HepG2 (cell line): ENCODE results near the gene ZBTB44. TPM values are rescaled to one million over a fixed set of nuclear protein-coding genes. Genes with fewer than 3 reads are reported as not detected.

Source experiments
- ATAC-seq: fragments of 200-7000 bp; cut with Tn5 transposase; 3 replicates; pipeline ENCODE4 v1.9.1; 2020; ENCODE audit warnings: mild to moderate bottlenecking, moderate library complexity
- BruUV-seq: library from RNA; stranded (reverse); fragments of 400-500 nt; replicated peaks from 2 replicates; lab custom pipeline; 2021; lab: Mats Ljungman, UMichigan
- CTCF ChIA-PET: fragments of 300-600 bp; formaldehyde crosslinking; extraction: SDS; loops from one replicate; lab custom pipeline; 2021; ENCODE audit warnings: low total read pairs, inconsistent platforms, low intra/inter-chr PET ratio; lab: Yijun Ruan, JAX
- POLR2A ChIA-PET: fragments of 350-600 bp; sonication (Branson Sonifier 250); formaldehyde crosslinking; loops from one replicate; lab custom pipeline; 2020; ENCODE audit warnings: antibody characterized with exemption, inconsistent platforms; lab: Yijun Ruan, JAX
- DNase-seq: peaks from one replicate; pipeline ENCODE4 v3.0.0-alpha.2; 2015; ENCODE audit warnings: low spot score
- FAIRE-seq: peaks from 3 replicates; lab custom pipeline; 2011; peaks lifted over from hg19 to GRCh38; lab: Jason Lieb, UNC
- H2AFZ ChIP-seq: one replicate; pipeline ENCODE4 v1.6.1; 2011; ENCODE audit warnings: low read length, inconsistent platforms
- H3K27ac ChIP-seq: fragments of 300-600 bp; 3 replicates; pipeline ENCODE4 v1.8.0; 2011; ENCODE audit warnings: mixed run types, mild to moderate bottlenecking, mixed read lengths, low read length, inconsistent platforms; ENCODE audit not compliant: insufficient read depth; ENCODE audit errors: extremely low read length
- H3K27me3 ChIP-seq, 2 experiments: fragments of 200-600 bp in 1 of 2; 2 replicates in 1 of 2; 3 replicates in 1 of 2; pipeline versions ENCODE4 v1.6.0 to v1.8.0; 2011; ENCODE audit warnings: low read length in 2 of 2, mild to moderate bottlenecking in 2 of 2, moderate library complexity in 2 of 2, inconsistent platforms in 1 of 2; ENCODE audit not compliant: insufficient read depth in 2 of 2, control insufficient read depth in 1 of 2
- H3K36me3 ChIP-seq, 2 experiments: fragments of 200-600 bp in 1 of 2; replicated peaks in 1 of 2; 2 replicates in 1 of 2; 3 replicates in 1 of 2; pipeline versions ENCODE4 v1.5.1 to v1.8.0; 2011; ENCODE audit warnings: low read length in 2 of 2, inconsistent platforms in 1 of 2; ENCODE audit not compliant: insufficient read depth in 2 of 2, control insufficient read depth in 1 of 2
- H3K4me1 ChIP-seq: 2 replicates; pipeline ENCODE4 v1.5.1; 2012; ENCODE audit warnings: low read length, inconsistent platforms; ENCODE audit not compliant: insufficient read depth
- H3K4me2 ChIP-seq: 2 replicates; pipeline ENCODE4 v1.6.0; 2011; ENCODE audit warnings: low read depth, low read length, inconsistent platforms
- H3K4me3 ChIP-seq, 3 experiments: fragments of 200-600 bp in 1 of 3; sonication (generic), shearing (Covaris generic) in 1 of 3; replicated peaks in 1 of 3; 2 replicates each; pipeline ENCODE4 v1.5.1; 2011 to 2016; ENCODE audit warnings: low read length in 3 of 3, inconsistent platforms in 2 of 3, low read depth in 2 of 3, mild to moderate bottlenecking in 2 of 3, control low read depth in 1 of 3, mixed read lengths in 1 of 3; ENCODE audit not compliant: insufficient read depth in 1 of 3
- H3K79me2 ChIP-seq: one replicate; pipeline ENCODE4 v1.6.1; 2011; ENCODE audit warnings: low read length, inconsistent platforms; ENCODE audit not compliant: insufficient read depth
- H3K9ac ChIP-seq: 2 replicates; pipeline ENCODE4 v1.6.0; 2011; ENCODE audit warnings: mild to moderate bottlenecking, low read depth, low read length, inconsistent platforms; ENCODE audit not compliant: insufficient read depth
- H3K9me3 ChIP-seq: 2 replicates; pipeline ENCODE4 v1.5.1; 2012; ENCODE audit warnings: mild to moderate bottlenecking, low read length
- H4K20me1 ChIP-seq: 2 replicates; pipeline ENCODE4 v1.6.0; 2011; ENCODE audit warnings: inconsistent platforms, mild to moderate bottlenecking, low read length, moderate library complexity; ENCODE audit not compliant: insufficient read depth
- DMAP1 ChIP-seq: IDR thresholded peaks from 2 replicates; pipeline ENCODE4 v1.6.1; 2016
- KDM5B ChIP-seq: sonication (generic); formaldehyde crosslinking; IDR thresholded peaks from 2 replicates; pipeline ENCODE4 v1.4.0; 2020; ENCODE audit warnings: missing genetic modification reagents, mild to moderate bottlenecking, borderline replicate concordance
- TEF ChIP-seq: sonication (generic); formaldehyde crosslinking; IDR thresholded peaks from 2 replicates; pipeline ENCODE4 v1.5.0; 2020; ENCODE audit warnings: missing genetic modification reagents
- ZBTB8A ChIP-seq: sonication (generic); formaldehyde crosslinking; IDR thresholded peaks from 2 replicates; pipeline ENCODE4 v1.4.0; 2020; ENCODE audit warnings: mild to moderate bottlenecking, low read depth, missing genetic modification reagents, borderline replicate concordance
- ZNF549 ChIP-seq: sonication (generic); formaldehyde crosslinking; IDR thresholded peaks from 2 replicates; pipeline ENCODE4 v1.5.0; 2020; ENCODE audit warnings: missing genetic modification reagents
- WGBS: methylation state at CpG from one replicate; pipeline ENCODE4 v1.1.6; 2017; ENCODE audit warnings: low lambda C conversion rate; 5-methylcytosine and 5-hydroxymethylcytosine counted together
- in situ Hi-C: cut with HindIII; loops from 2 replicates; pipeline ENCODE4 v1.10.0; 2017; ENCODE audit warnings: low pct_unique_long_range_greater_than_20kb; ENCODE audit not compliant: extremely low pct_ligation_motif_present
- intact Hi-C: fragments of 100-400 bp; cut with micrococcal nuclease; formaldehyde crosslinking; loops from one replicate; pipeline ENCODE4 v1.10.0; 2022; ENCODE audit not compliant: unreplicated experiment
- polyA plus RNA-seq, 8 experiments: library from polyadenylated mRNA; depleted of rRNA in 3 of 8; stranded (reverse) in 7 of 8; unstranded in 1 of 8; fragments of >200 nt; fragmentation: Illumina TruSeq in 4 of 8; extraction: Trizol in 4 of 8; gene quantifications; 2 replicates each; pipeline versions ENCODE4 v1.2.1 to v1.2.3, GENCODE V29; 2011 to 2016; ENCODE audit warnings: low read depth in 4 of 8, missing spikeins in 1 of 8, mixed read lengths in 1 of 8; ENCODE audit not compliant: insufficient read depth in 1 of 8
- total RNA-seq, 5 experiments: library from RNA; depleted of rRNA; stranded (reverse); fragments of >200 nt; fragmentation: Illumina TruSeq; extraction: Trizol; gene quantifications; 2 replicates each; pipeline ENCODE4 v1.2.3, GENCODE V29; 2016; ENCODE audit warnings: low read depth in 1 of 5
- TF ChIP-seq, protein P1 (sequence below), 2 experiments: sonication (generic) in 1 of 2; formaldehyde crosslinking in 1 of 2; IDR thresholded peaks; 2 replicates each; pipeline versions ENCODE4 v1.6.1 to v1.9.0; 2014 to 2022; ENCODE audit warnings: antibody characterized with exemption in 1 of 2, borderline replicate concordance in 1 of 2, inconsistent platforms in 1 of 2, low read depth in 1 of 2, missing genetic modification reagents in 1 of 2

Gene ZBTB44
- total and polyA plus RNA-seq, 2 of the 13 experiments (the other 11 are each of a cell fraction or from before 2014, with no cell fraction given) = 22.8 to 23.6 TPM

DNA sequence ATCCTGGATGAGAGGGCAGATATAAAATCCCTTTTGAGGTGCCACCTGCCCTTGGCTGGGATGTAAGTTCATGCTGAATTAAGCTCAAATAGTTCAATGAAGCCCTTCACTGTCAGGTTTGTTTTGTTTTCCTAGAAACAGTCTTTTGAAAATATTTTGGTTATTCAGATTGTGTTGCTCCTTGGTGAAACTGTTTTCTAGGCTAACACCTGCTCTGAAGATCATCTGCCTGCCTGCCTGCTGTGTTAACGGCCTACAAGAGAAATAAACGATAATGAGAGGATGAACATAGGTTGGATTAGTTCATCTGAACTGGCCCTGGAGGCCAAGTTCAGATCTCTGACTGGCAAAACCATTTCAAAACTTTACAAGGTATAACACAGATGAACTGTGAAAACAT lies 67.4 kb downstream of the ZBTB44 start (continued):
- TF ChIP-seq, protein P1, sequence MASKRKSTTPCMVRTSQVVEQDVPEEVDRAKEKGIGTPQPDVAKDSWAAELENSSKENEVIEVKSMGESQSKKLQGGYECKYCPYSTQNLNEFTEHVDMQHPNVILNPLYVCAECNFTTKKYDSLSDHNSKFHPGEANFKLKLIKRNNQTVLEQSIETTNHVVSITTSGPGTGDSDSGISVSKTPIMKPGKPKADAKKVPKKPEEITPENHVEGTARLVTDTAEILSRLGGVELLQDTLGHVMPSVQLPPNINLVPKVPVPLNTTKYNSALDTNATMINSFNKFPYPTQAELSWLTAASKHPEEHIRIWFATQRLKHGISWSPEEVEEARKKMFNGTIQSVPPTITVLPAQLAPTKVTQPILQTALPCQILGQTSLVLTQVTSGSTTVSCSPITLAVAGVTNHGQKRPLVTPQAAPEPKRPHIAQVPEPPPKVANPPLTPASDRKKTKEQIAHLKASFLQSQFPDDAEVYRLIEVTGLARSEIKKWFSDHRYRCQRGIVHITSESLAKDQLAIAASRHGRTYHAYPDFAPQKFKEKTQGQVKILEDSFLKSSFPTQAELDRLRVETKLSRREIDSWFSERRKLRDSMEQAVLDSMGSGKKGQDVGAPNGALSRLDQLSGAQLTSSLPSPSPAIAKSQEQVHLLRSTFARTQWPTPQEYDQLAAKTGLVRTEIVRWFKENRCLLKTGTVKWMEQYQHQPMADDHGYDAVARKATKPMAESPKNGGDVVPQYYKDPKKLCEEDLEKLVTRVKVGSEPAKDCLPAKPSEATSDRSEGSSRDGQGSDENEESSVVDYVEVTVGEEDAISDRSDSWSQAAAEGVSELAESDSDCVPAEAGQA (IDR thresholded peaks at IDR 0.05; ENCODE audit: low read depth) = no peak
- TF ChIP-seq, protein P1 (CRISPR knock-in tag; IDR thresholded peaks at IDR 0.05; ENCODE audit: borderline replicate concordance) = no peak

DNA sequence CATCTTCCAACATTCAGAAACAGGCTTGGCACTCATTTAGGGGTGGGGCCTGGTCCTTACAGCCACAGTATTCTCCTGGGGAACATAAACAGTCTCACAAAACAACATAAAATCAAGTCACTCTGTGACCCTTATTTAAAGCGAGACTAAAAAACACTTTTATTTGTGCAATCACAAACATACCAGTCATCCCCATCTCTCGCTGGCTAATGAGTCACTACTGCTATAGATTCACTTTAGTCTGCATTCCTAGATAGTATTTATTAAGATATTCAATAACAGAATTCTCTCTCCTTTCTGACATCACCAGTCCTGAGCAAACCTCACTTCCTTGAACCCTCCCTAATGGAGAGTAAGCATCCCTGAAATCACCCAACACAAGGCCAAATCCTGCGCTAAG lies 68.0 kb downstream of the ZBTB44 start:
- FAIRE-seq = no peak

More for the DNA sequence above, 68.0 kb downstream of the ZBTB44 start:
- Histone ChIP-seq H3K9ac (no peak overlapping the region), H3K36me3 (0 out of 5 replicates have a peak, but pooled peaks cover 0 to 5% of the 10 kb centered on the region in 2 experiments), H3K79me2 (no peaks in the 10 kb centered on the region), H3K4me3 (no peak overlapping the region), H3K27me3 (no peaks in the 10 kb centered on the region), H2AFZ (no peak overlapping the region), H3K27ac (no peak overlapping the region), H4K20me1 (no peaks in the 10 kb centered on the region), H3K9me3 (no peaks in the 10 kb centered on the region), H3K4me1 (peaks cover 10% of the 10 kb centered on the region; the same call in 1 of the 2 replicates), H3K4me2 (no peak overlapping the region)
- DNase-seq = no peak
- ChIA-PET POLR2A (no interaction called here), CTCF (no interaction called here)
- 100% methylated on average over 3 of the region's 3 CpGs for WGBS
- TF ChIP-seq TEF (CRISPR knock-in tag) (no peak), DMAP1 (CRISPR knock-in tag) (no peak), KDM5B (CRISPR knock-in tag) (no peak), ZBTB8A (CRISPR knock-in tag) (no peak), ZNF549 (no peak)
- intact Hi-C loops = no loop called here
- ATAC-seq = no peak
- in situ Hi-C loops = no loop called here
- BruUV-seq = no TSS peak
